Measurements from ENCODE around the gene GIMAP5. TPM values are rescaled to one million over a fixed set of nuclear protein-coding genes. Genes with fewer than 3 reads are reported as not detected.

Gene GIMAP5
- total and polyA plus RNA-seq, 2 of the 13 experiments (the other 11 are each of a cell fraction or from before 2014, with no cell fraction given) = not detected

DNA sequence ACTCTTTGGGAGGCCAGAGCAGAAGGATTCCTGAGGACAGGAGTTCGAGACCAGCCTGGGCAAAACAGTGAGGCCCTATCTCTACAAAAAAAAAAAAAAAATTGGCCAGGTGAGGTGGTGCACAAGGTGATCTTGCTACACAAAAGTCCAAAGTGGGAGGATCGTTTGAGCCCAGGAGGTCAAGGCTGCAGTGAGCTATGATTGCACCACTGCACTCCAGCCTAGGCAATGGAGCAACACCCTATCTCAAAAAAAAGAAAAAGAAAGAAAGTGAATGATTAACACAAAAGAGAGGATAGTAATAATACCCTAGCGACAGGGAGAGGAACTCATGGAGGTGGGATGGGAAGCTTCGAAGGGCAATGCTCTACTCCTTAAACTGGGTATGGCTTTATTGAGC, 32.5 kb downstream of the GIMAP5 start (continued):
- TF ChIP-seq, protein P1, sequence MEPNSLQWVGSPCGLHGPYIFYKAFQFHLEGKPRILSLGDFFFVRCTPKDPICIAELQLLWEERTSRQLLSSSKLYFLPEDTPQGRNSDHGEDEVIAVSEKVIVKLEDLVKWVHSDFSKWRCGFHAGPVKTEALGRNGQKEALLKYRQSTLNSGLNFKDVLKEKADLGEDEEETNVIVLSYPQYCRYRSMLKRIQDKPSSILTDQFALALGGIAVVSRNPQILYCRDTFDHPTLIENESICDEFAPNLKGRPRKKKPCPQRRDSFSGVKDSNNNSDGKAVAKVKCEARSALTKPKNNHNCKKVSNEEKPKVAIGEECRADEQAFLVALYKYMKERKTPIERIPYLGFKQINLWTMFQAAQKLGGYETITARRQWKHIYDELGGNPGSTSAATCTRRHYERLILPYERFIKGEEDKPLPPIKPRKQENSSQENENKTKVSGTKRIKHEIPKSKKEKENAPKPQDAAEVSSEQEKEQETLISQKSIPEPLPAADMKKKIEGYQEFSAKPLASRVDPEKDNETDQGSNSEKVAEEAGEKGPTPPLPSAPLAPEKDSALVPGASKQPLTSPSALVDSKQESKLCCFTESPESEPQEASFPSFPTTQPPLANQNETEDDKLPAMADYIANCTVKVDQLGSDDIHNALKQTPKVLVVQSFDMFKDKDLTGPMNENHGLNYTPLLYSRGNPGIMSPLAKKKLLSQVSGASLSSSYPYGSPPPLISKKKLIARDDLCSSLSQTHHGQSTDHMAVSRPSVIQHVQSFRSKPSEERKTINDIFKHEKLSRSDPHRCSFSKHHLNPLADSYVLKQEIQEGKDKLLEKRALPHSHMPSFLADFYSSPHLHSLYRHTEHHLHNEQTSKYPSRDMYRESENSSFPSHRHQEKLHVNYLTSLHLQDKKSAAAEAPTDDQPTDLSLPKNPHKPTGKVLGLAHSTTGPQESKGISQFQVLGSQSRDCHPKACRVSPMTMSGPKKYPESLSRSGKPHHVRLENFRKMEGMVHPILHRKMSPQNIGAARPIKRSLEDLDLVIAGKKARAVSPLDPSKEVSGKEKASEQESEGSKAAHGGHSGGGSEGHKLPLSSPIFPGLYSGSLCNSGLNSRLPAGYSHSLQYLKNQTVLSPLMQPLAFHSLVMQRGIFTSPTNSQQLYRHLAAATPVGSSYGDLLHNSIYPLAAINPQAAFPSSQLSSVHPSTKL (CRISPR knock-in tag; IDR thresholded peaks at IDR 0.05) = peak; percentile 36; the same call in 1 of the 2 replicates
- TF ChIP-seq NR2F1 (CRISPR knock-in tag; IDR thresholded peaks at IDR 0.05) (0 out of 4 replicates have a peak, but pooled peaks of 1 of the 2 experiments have one; percentile 33), ZMYM2 (CRISPR knock-in tag; IDR thresholded peaks at IDR 0.05) (peak; percentile 83), ESRRA (CRISPR knock-in tag; IDR thresholded peaks at IDR 0.05; ENCODE audit: low read depth) (peak; percentile 59; the same call in 1 of the 2 replicates), PLSCR1 (CRISPR knock-in tag; IDR thresholded peaks at IDR 0.05; ENCODE audit: borderline replicate concordance) (no peak), PAF1 (CRISPR knock-in tag; IDR thresholded peaks at IDR 0.05) (no peak), ZMYM4 (CRISPR knock-in tag; IDR thresholded peaks at IDR 0.05) (peak; percentile 90), CTCF (CRISPR knock-in tag; IDR thresholded peaks at IDR 0.05) (no peak), SRSF4 (IDR thresholded peaks at IDR 0.05; ENCODE audit: low read depth, low read length, poor library complexity, severe bottlenecking) (no peak), MTF2 (CRISPR knock-in tag; IDR thresholded peaks at IDR 0.05; ENCODE audit: borderline replicate concordance) (no peak), ZNF562 (CRISPR knock-in tag; IDR thresholded peaks at IDR 0.05; ENCODE audit: borderline replicate concordance) (no peak), PATZ1 (CRISPR knock-in tag; IDR thresholded peaks at IDR 0.05) (no peak), ZSCAN9 (CRISPR knock-in tag; IDR thresholded peaks at IDR 0.05; ENCODE audit: borderline replicate concordance) (no peak), ZZZ3 (CRISPR knock-in tag; IDR thresholded peaks at IDR 0.05; ENCODE audit: borderline replicate concordance) (no peak), FOXK1 (CRISPR knock-in tag; IDR thresholded peaks at IDR 0.05; ENCODE audit: borderline replicate concordance, low read depth) (no peak), CCDC6 (CRISPR knock-in tag; IDR thresholded peaks at IDR 0.05) (no peak), REXO4 (CRISPR knock-in tag; IDR thresholded peaks at IDR 0.05; ENCODE audit: borderline replicate concordance) (no peak)
- TF ChIP-seq, protein P2, sequence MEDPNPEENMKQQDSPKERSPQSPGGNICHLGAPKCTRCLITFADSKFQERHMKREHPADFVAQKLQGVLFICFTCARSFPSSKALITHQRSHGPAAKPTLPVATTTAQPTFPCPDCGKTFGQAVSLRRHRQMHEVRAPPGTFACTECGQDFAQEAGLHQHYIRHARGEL (CRISPR knock-in tag; IDR thresholded peaks at IDR 0.05) = no peak
- TF ChIP-seq, protein P3, sequence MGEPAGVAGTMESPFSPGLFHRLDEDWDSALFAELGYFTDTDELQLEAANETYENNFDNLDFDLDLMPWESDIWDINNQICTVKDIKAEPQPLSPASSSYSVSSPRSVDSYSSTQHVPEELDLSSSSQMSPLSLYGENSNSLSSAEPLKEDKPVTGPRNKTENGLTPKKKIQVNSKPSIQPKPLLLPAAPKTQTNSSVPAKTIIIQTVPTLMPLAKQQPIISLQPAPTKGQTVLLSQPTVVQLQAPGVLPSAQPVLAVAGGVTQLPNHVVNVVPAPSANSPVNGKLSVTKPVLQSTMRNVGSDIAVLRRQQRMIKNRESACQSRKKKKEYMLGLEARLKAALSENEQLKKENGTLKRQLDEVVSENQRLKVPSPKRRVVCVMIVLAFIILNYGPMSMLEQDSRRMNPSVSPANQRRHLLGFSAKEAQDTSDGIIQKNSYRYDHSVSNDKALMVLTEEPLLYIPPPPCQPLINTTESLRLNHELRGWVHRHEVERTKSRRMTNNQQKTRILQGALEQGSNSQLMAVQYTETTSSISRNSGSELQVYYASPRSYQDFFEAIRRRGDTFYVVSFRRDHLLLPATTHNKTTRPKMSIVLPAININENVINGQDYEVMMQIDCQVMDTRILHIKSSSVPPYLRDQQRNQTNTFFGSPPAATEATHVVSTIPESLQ (CRISPR knock-in tag; conservative IDR thresholded peaks at IDR 0.05) = no peak
